NCI-H146 treated with DMSO at 0.1 percent for 48 hours (cell line): Measurements from ENCODE around the gene NKD1.
A peak's percentile ranks its signal among the peaks of the same experiment; 100 is the strongest.

ENCODE experiments used
- DNase-seq: peaks from one replicate; lab custom pipeline; 2025; ENCODE audit not compliant: unreplicated experiment; lab: John Stamatoyannopoulos, UW

NKD1 gene

DNA sequence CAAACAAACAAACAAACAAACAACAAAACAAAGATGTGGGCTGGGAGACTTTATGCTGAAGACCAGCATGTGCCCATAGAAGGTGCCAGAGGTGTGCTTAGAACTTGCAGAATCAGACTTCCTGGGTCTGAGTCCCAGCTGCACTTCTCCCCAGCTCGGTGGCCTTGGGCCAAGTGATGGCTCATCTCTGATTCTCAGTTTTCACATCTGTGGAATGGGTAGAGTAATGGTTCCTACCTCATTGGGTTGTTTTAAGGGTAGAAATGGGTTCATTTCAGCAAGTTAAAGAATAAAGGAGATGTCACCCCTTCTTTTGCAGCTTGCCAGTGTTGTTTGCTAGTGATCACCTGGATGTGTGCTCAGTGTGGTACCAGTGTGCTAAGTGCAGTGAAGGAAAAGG lies 10.7 kb downstream of the NKD1 start:
- DNase-seq = no peak

DNA sequence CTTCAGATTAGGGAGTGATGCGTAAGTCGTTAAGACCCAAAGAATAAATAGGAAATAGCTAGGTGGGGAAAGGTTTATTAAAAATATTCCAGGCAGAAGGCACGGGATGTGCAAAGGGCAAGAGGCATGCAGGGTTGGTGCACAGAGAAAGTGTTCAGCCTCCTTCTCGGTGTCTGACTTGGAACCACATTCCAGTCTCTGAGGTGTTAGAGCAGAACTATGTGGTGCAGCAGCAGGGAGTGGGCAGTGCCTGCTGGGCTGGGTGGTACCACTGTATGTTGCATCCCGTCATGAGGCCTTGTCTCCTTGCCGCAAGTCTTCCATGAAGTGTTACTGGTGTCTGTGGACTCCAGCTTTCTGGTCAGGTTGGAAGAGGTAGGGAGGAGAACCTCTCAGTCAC lies 11.1 kb downstream of the NKD1 start:
- DNase-seq = no peak

DNA sequence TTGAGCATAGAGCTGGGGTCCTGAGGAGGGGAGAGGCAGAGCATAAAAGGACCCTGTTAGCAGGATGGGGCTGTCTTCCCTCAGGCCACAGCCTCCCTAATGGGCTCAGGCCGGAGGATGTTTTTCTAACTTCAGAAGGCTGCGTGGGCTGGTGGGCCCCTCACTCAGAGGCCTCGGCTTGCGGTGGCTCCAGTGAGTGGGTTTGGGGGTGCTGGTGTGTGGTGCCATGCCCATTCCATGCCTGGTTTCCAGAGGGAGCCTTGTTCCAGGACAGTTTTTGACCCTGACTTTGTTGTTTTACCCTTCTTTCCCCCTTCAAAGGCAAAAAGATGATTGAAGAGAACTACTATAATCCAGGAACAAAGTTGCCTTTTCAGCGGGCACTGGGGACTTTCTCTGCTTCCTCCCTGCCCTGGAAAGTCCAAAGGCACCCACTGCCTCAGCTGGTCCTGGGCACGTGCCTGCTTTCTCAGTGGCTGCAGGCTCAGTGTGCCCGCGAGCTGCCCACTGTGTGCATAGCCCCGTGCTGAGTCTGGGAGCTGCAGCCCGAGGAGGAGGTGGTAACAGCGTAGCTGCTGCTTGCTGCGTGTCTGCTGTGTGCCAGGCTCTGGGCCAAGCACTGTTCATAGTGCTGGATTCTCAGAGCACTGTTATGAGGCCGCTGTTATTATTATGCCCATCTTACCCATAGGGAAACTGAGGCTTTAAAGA lies 11.8 kb downstream of the NKD1 start:
- no peak for DNase-seq

DNA sequence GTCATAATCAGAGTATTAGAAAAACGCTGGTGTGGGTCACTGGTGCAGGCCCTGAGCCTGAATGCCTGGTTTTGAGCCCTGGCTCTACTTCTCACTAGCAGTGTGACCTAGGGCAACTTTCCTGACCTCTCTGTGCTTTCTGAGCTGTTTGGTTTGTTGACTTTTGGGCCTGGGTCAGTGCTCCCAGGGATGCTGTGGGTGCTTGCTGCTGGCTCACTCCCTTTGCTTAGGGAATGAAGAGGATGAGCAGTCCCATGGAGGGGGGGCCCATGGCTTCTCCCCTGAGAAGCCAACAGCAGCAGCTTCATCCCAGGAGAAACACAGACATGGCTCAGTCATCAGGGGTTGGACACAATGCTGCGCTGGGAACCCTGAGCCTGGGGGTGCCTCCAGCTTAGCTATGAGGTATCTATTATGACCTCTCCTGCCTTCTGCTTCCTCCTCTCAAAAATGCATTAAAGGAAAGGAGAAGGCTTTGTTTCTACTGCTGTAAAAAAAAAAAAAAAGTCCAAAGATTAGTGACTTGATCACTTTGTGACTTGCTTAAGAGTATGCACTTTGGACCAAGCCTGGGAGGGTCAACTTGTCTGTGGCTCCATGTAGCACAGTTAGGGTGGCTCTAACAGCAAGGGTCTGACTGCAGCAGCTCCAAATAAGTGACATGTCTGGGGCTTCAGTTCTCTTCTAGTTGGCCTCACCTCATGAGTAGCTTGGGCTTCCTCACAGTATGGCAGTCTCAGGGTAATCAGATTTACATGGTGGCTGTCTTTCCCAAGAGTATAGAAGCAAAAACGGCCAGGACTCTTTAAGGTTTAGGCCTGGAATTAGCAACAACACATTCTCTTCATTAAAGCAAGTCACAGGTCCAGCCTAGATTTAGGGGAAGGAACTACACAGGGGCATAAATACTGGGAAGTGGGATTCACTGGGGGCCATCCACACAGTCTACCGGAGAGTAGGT lies 13.0 kb downstream of the NKD1 start:
- no peak for DNase-seq

DNA sequence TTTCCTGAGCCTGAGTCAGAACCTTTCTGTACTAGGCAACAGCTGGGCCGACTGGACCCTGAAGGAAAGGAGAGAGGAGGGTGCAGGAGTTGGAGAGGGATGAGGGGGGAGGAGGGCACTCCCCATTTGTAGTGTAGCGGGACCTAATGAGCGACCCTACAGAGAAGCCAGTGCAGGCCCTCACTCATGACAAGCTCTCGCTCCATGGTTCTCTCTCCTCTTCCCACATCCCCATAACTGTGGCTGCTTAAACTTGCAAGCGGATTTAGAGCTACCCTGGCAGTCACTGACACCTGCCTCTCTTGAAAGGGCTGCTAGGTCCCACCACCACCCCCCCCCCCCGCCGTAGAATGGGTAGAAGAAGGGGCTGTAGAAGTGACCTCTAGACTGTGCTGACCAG lies 14.5 kb downstream of the NKD1 start:
- no peak for DNase-seq

DNA sequence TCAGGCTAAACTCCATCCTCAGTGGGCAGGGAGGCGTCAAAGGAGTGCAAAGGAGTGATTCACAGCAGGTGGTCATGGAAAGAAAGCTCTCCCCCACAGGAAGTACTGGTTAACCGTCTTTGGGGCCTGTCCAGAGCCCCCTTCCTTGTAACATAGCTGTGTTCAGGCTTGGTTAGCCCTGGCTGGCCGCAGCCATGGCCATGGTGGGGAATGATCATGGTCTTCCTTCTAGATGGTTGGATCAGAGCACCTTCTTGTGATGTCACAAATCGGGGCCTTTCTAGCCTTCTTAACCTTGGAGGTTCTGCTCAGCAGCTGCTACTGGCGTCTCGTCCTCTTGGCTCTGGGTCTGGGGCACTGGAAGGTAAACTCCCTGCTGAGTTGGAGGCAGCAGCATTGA lies 15.8 kb downstream of the NKD1 start:
- no peak for DNase-seq

DNA sequence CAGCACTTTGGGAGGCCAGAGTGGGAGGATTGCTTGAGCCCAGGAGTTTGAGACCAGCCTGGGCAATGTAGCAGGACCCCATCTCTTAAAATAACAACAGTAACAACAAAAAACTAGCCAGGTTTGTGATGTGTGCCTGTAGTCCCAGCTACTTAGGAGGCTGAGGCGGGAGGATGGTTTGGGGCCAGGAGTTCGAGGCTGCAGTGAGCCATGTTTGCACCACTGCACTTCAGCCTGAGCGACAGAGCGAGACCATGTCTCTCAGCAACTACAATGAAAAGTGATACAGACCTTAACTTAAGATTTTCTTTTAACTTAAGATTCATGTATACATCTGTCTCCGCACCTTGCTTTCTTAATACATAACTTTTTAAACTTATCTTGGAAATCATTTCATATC lies 17.2 kb downstream of the NKD1 start:
- no peak for DNase-seq

DNA sequence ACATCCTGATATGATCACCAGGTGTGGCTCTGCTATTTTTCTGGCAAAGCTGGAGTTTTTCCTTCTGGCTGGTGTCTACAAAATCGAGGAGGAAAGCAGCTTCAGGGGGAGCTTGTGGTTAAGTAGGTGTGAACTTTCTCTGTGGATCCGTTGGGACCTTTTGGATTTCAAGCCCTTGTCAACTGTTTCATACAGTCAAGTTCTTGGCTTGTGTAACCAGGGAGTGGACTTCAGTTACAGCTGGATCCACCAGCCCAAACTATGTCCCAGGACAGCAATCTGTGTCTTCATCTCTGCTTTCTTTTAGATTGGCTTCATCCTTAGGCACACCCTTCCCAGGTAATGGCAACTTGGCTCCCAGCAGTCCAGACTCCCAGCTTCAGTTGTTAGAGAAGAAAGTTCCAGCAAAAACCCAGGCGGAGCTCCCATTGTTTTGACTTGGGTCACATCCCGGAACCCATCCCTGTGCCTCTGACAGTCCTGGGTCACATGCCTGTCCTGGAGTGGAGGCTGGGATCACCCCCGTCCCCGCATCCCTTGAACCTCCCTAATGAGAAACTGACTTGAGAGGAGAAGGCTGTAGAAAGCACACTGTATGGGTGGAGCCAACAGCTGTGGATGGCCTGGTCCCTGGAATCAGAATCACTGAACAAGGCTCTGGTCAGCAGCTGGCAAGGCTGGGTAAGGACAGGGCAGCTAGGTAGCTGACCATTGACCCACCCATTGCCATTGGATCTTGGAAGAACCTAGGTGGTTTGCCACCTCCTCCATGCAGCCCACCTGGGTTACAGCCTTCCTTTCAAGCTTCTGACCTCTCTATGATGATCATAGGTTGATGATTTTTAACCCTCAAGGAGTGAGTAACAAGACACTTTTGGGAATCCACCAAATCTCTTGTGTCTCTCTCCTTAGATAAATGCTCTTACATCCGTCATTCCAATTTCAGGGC lies 18.1 kb downstream of the NKD1 start:
- no peak for DNase-seq

DNA sequence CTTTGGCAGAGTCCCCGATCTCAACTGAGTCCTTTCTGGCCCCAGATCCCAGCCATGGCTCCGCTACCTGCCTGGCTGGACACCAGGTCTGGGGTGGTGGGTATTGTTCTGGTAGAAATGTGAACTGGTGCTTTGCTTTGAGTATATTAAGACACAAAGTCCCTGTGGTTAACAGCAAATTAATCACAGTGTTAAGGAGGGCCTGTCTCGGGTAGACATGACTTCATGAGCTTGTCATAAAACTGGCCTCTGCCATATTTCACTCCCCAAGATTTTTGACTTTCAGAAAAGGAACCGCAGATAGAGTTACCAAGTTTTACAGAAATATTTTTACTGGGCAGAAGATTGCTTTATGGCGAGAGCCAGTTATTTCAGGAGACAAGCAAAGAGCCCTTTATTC lies 19.5 kb downstream of the NKD1 start:
- no peak for DNase-seq

DNA sequence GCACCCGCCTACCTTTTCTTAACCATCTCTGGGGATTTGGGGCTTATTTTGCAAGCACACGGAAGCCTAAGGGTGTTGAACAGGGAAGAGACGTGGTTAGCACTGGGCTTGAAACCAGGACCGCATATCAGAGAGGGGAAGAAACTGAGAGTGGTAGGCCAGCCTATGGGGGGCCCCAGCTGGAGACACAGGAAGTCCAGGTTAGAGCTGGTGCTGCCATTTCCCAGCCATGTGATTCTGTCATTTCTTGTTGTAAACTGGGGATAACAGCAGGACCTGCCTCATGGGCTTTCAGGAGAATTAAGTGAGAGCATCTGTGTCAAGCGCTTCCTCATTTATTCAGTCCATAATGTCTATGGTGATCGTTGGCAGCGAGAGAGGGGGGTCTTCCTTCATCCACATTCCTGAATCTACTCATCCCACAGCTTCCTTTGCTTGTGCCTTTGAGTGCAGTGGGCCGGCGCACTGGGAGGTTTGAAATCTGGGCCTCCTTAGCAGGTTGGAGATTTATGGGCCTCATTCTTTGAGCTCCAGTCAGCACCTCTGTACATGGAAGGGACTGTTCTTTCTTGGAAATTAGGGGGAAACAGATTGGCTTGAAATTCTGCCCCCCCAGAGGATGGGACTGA lies 20.1 kb downstream of the NKD1 start:
- DNase-seq = no peak

DNA sequence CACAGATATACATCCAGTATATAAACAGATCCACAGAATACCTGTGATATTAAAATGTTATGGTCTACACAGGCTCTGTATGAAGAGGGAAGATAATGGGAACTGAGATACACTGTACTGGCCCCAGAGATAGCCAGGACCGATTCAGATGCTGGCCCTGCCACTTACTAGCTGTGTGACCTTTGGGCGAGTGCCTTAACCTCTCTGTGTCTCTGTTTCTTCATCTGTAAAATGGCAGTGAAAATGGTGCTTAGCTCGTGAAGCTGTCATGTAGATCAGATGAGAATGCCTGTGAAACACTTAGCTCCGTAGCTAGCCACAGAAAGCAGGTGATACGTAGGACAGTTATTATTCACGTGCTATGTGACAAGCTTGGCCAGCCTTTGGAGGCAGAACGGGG lies 22.2 kb downstream of the NKD1 start:
- DNase-seq = no peak

DNA sequence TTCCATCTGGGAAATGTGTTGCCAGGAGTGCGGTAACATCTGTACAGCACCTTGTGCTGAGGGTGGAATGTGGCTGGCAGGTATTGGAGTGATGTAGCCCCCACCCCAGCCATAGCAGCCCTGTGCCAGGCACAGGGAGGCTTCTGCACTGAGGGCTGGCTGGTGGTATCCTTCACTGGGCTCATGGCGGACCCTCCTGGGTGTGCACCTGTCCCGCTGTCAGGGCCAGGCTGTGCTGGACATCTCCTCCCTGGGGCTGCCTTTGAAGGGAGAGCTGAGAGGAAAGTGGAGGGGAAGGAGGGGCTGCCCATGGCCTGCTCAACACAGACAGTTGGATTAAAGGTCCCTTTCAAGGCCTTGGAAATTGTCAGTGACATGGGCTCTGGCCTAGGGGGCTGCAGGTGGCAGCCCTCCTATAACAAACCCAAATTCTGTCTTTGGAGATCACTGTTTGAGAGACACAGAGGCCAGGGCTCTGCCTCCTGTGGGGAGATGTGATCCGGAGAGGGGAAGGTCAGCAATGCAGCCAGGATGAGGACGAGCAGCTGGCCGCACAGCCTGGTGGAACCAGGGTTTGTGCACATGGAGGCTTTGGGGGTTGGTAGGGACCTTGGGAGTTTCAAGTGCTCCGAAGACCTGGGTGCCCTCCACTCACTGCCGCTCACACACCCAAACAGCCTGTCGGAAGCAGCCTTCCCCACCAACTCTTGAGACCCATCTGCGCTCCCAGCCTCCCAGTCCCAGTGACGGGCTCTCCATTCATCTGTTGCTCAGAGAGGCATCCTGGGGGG lies 22.8 kb downstream of the NKD1 start:
- no peak for DNase-seq

DNA sequence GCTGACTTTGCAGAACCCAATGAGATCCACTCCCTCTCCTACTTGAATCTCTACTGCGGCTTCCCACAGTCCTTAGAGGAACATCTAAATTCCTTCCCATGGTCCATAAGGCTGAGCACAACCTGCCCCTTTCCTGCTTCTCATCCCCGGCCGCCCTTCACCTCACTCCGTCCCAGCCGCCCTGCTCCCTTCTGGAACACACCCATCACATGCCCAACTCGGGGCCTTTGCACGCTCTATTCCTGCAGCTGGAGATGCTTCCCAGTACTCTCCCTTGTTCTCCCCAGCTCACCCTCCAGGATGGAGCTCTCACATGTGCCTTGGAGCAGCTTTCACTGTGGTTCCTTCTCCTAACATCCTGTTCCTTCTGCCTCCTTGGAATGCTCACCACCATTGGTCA lies 23.6 kb downstream of the NKD1 start:
- DNase-seq = no peak

DNA sequence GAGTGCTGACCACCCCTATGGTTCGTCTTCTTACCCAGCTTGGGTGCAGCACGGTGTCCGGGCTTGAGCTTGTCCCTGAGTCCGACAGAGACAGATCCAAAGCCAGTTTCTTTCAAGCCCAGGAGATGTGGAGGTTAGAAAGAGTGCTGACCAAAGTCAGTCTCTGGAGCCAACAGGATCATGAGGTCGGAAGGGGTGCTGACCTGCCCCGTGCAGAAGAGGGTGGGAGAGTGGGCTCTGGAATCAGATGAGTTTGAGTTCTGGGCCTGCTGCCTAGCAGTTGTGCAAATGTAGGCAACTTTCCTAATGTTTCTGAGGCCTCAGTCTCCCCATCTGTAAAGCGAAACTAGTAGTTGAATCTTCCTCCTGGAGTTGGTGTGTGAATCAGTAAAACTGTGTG lies 24.5 kb downstream of the NKD1 start:
- DNase-seq = no peak

DNA sequence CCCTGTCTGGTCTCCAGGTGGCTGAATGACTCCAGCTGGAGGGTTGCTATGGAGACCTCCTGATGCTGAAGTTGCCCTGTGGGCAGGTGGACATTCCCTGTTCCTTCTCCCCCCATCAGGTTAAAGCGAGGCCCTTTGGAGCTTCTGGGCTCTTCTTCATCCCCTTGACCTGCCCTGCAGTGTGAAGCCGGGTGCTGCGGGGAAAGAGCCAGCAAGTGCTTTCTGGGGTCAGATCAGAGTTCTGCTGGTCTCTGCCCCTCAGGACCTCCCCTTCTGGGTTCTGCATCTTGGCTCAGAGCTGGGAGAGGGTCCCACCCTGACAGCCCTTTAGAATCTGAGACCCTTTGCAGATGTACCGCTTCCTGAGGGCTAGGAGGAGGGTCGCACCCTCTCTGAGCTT lies 25.1 kb downstream of the NKD1 start:
- peak; percentile 2 for DNase-seq

DNA sequence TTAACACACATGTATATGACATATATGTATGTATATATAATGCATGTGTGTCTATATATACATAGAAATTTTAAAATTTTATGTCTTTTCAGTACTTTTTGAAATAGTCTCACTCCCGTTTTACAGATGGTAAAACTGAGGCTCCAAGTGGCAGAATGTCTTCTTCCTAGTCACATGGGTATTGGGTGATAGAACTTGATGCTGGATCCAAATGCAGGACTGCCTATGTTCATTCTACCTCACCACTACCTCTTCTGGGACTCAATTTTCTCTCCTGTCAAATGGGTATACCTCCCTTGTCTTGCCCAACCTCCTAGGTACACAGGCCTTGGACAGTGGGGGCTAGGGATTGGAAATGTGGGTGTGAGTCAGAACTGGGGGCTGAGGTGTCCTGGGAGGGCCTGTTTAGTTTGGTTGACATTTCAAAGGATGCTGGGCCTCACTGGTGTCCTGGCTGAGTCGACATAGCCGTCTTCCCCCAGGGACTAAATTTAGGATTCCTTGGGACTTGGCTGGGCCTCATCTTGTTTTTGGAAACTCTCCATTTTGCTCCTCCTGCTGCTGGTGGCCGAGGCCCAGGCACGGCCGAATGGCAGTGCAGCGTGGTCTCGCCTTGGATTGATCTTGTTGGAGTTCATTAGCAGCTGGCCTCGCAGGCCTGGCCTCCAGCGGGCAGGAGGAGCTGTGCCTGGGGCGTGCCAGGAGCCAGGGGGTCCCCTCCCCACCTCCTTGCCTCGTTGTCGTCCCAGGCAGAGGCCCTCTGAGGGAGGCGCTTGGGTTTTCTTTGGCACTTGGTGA lies 25.9 kb downstream of the NKD1 start:
- no peak for DNase-seq

DNA sequence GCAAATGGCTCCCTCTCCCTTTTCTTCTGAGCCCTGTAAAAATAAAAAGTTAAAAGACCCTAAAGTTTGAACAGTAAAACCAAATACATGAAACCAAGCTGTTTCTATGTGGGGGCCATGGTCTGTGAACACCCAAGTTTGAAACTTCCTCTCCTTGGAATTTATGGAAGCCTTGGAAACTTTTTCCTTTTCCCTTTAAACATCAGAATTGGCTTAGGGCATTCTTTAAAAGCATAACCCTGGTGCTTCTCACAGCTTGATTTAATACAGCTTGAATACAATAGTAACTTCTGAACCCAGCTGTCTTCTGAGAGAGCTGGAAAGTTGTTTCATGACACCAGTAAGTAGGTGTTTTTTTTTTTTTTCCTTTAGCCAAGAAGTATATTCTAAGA lies 26.5 kb downstream of the NKD1 start:
- no peak for DNase-seq

DNA sequence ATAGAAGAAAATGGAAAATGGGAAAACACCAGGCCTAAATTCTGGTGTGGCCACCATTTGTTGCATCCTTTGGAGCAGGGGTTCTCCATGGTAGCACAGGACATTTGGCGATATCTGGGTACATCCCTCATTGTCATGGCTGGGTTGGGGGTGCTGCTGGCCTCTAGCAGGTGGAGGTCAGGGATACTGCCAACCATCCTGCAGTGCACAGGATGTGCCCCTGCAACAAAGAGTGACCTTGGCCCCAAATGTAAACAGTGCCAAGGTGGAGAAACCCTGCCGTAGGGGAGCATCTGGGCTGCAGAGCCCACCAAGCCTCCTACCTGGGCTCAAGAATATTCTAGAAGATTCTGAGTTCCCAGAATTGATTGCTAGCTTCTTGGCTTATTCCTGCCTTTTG lies 27.5 kb downstream of the NKD1 start:
- no peak for DNase-seq

DNA sequence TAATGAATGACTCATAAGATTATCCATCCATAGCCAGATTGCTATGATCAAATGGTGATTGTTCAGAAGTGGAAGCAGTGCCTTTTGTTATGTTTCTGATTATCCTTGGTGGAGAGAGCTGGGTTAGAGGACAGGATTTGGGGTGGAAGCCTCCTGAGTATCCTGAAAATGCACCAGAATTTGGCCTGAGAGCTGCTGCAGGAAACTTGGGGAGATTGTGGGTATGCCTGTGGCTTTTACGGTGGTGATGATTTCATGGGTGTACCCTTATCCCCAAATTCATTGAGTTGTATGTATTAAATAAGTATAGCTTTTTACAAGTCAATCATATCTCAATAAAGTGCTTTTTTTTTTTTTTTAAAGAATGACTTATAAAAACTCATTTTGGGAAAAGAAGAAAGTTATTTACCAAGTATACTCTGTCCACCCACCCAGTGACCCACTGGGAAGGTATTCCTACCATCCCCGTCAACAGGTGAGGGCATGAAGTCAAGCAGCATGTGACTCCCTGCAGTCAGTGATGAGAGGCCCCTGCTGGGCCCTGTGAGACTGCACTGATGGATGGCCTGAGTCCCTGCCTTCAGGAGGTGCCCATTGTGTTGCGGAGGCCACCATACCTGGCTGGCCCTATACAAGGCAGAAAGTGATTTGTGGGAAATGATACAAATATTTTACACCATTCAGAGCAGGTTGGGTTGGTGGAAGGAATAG lies 28.4 kb downstream of the NKD1 start:
- DNase-seq = no peak
